GM18508 (cell line): ENCODE measurements around the gene ANKRD66.
"Not testable (repeated sequence)": the region's sequence is repeated elsewhere in the genome, so short reads cannot be mapped to it uniquely, and the experiment has no call there.

ENCODE experiments used
- ATAC-seq: cut with Tn5 transposase; IDR thresholded peaks from one replicate; pipeline ENCODE4 v1.9.1; 2021; ENCODE audit warnings: moderate number of reproducible peaks; ENCODE audit not compliant: insufficient read depth, unreplicated experiment

Gene ANKRD66

DNA sequence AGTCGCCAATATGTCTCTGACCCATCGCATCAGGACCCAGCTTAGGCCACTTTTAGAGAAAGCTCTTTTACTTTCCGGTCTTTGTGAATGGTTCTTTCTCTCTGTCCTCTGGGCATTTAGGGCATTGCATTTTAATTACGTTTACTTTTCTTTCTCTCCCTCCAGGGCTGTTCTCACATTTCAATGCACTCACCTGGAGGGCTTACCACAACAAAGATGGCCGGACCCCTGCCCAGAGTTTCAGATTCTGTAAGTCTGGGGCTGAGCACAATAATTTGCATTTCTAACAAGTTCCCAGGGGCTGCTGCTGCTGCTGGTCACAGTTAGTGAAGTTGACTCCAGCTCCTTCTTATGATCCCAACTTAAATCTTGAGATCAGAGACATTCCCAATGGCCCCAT lies 3.0 kb downstream of the ANKRD66 start:
- no peak for ATAC-seq

DNA sequence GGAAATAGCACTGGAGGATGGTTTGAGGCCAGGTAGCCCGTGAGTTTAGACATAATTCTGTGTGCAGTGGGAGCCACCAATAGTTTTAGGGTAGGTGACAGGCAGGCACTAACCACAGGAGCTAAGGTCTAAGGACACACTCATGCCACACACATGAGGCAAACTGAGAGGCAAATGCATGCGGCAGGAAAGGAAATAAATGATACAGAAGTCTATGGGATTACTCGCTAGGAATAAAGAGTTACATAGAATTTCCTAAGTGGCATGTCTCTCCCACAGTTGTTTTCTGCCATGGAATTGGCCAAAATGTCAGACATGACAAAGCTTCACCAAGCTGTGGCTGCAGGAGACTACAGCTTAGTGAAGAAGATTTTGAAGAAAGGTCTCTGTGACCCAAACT lies 4.9 kb downstream of the ANKRD66 start:
- ATAC-seq: no peak

DNA sequence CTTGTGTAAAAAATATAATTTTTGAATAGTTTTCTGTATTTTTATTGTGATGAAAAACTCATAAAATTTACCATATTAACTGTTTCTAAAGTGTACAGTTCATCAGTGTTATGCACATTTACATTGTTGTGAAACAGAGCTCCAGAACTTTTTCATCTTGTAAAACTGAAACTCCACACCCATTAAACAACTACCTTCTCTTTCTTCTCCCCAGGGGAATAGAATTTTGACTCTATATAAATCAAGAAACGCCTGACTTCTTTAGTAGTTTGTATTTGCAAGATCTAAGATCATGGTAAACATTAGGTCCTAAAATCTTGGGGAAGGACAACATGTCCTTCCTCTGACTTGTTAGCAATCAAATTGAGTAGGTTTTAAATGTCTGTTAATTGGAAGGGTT lies 9.1 kb downstream of the ANKRD66 start:
- ATAC-seq: no peak

DNA sequence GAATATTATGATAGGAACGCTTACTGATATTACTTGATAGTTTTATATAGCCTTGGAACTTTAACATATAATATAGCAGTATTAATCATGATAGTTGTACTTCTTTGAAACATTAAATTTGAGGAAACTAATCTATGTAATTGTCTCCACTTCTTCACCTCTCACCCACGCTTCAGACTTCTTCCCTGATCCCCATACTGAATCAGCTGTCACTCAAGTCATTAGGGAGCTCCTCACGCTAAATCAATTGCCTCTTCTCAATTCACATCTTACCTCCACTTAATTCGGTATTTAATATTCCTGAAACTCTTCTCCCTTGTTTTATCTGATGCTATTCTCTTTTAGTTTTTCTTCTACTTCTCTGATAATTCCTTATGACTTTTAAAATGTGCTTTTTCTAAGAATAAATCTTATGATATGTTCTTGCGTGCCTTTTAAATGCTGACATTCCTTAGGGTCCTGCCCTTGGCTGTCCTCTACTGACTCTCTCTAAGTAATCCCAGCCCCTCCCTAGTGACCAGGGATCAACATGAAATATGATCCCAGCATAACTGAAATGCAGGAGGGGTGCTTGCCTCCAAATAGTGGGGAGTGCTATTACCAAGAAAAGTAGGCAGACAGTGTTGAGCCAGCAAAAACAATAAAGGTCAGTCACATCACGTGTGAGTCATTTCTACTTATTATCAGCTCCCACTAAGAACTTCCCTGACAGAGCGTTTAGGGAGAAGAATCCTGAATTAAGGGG lies 9.9 kb downstream of the ANKRD66 start:
- no peak for ATAC-seq

DNA sequence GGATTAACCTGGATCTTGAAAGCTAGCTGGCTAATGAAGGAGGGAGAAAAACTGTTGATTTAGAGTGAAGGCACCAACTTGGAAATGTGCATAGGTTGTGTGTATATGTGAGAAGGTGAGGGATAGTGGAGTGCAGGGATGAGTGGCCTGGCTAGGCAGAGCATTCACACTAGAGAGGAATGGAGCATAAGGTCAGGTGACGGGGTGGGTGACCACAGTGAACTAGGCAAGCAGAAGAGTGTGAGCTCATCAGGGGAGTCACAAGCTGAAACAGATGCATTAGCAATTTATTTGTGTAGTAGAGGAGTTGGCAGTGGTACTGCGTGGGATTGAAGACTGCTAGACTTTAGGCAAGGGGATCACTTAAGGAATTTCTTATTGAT lies 10.5 kb downstream of the ANKRD66 start:
- ATAC-seq: no peak

DNA sequence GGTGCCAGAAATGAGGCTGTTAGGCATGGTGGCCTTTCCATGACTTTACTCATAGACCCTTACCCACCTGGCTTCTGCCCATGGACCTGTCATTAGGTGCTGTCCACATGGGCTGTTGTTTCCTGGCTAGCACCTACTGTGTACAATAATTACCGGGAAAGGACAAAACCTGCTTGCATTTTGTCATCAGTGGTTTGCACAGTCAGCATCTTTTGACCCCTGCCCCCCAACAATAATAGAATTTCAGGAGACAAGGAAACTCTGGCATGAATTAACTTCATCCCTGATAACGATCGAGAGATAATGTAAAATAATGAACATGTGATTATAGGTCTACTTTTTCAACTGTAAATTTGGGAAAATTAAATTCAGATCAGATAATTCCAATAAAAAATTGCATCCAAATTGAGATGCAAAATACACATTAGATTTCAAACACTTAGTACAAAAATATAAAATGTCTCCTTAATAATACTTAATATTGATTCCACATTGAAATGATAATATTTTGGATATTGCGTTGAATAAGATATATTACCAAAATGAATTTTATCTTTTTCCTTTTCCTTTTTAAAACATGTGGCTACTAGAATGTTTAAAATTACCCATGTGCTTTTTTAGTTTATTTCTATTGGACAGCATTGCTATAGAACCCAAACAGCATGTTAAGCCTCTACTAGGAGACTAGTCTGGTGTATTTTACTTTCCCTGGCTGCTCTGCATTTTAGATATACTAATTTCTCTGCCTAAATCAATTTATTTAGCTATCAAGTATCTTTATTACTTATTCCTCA lies 12.4 kb downstream of the ANKRD66 start:
- ATAC-seq: no peak

DNA sequence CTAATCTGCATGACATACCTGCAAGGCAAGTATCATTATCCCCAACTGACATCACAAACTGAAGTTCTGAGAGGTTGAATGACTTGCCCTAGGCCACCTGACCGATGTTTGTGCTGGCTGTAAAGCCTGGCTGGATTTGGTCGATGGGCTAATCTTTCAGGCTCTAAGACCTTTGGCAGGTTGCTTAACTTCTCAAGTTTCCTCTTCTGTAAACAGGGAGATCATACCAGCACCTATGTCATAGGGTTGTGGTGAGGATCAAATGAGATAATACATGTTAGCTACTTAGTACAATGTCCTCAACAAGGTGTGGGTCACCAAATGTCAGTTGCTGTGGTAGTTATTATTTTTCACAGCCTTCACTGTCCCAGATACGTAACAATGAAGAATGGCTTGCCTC lies 14.2 kb downstream of the ANKRD66 start:
- ATAC-seq: no peak

DNA sequence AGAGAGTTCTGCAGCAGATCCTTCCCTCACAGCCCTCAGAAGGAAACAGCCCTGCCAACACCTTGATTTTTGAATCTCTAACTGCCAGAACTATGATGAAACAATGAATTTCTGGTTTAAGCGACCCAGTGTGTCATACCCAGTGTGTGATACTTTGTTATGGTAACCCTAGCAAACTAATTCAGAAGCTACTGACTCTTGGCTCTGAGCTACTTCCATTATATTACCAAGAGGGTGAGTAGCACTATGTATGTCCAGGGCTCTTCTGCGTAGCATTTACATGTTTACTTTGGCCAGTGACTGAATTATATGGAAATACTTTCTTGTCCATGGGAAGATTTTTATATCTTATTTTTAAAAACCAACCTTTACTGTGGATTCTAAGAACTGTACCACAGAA lies 16.7 kb downstream of the ANKRD66 start:
- ATAC-seq: no peak

DNA sequence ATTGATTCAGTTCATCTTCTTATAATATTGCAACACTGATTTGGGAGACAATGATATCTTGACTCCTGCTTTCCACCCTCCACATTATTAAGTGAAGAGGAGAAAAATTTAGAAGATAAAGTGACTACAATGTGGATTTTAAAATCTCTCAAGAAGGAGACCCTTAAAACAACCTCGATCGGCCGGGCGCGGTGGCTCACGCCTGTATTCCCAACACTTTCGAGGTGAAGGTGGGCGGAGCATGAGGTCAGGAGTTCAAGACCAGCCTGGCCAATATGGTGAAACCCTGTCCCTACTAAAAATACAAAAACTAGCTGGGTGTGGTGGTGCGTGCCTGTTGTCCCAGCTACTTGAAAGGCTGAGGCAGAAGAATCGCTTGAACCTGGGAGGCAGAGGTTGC lies 17.5 kb downstream of the ANKRD66 start:
- ATAC-seq: not testable (repeated sequence)

DNA sequence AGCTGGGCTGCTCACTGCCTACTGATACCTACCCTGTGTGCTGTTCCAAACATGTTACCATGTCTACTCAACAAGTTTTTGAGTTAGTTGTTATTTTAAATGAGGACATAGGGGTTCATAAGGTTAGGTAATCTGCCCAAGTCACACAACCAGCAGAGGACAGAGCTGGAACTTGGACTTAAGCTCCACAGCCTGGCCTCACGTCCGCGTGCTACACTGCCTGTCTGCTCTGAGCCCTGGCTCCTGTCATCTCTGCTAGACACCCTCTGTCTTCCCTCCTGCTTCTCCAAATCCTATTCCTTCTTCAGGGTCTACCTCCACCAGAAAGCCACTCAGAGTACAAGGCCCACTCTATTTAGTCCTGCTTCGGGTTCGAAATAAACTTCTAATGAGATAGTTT lies 18.2 kb downstream of the ANKRD66 start:
- no peak for ATAC-seq

DNA sequence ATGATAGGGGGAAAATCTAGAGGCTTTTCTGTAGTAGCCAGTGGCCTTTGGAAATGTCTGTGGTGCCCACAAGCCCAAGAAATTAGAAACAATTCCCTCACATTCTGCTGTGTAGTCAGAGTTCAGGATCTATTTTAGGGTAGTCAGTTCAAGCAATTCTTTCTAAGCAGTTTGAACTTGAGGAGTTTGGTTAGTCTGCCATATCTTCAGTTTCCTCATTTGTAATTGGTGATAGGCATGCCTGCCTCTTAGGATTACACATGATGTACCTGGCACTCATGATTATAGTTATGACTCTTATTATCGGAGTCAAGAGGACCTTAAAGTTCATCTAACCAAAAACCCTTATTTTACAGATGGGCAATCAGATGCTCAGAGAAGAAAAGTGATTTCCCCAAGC lies 25.3 kb downstream of the ANKRD66 start:
- ATAC-seq: no peak

DNA sequence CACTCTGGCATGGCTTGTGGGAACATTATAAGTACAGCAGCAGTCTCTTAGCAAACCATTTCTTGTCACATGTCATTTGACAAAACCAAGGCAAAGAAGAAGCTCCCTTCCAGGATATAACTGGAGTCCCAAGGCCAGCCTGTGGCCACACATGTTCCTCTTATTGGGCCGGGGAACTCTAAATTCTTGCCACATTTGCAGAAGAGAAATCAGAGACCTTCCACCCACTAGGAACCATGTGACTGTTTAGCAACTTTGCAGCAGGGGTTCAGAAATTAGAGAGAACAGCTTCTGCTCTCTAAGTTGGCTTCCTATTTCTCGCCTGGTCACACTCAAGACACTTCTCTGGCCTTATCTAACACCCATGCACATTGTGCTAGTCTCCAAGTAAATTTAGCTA lies 26.0 kb downstream of the ANKRD66 start:
- ATAC-seq: no peak

DNA sequence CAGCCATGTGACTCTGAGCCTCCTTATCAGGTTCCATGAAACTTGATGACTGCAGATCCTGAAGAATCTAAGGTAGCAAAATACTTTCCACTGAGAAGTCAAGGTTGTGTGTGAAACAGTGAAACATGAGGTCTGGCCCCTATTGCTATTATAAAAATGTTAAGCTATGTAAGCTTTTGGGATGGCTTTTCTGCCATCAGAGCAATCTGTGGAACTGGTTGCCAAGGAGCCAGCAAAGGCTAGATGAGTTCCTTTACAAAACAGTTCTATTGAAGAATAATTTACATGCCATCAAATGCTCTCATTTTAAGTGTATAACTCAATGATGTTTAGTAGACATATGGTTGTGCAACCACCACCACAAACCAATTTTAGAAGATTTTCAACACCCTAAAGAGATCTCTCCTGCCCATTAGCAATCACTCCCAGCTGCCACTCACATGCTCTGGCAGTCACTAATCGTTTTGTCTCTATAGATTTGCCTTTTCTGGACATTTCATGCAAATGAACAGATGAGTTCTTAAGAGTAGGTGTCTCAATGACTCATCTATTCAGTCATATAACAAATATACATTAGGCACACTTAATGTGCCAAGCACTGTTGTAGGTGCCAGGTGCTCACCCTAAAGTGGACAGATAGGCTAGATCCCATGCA lies 26.6 kb downstream of the ANKRD66 start:
- no peak for ATAC-seq

DNA sequence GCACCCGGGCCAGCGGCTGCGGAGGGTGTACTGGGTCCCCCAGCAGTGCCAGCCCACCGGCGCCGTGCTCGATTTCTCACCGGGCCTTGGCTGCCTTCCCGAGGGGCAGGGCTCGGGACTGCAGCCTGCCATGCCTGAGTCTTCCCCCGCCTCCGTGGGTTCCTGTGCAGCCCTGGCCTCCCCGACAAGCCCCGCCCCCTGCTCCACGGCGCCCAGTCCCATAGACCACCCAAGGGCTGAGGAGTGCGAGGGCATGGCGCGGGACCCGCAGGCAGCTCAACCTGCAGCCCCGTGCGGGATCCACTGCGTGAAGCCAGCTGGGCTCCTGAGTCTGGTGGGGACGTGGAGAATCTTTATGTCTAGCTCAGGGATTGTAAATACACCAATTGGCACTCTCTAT lies 28.0 kb downstream of the ANKRD66 start:
- not testable (repeated sequence) for ATAC-seq

DNA sequence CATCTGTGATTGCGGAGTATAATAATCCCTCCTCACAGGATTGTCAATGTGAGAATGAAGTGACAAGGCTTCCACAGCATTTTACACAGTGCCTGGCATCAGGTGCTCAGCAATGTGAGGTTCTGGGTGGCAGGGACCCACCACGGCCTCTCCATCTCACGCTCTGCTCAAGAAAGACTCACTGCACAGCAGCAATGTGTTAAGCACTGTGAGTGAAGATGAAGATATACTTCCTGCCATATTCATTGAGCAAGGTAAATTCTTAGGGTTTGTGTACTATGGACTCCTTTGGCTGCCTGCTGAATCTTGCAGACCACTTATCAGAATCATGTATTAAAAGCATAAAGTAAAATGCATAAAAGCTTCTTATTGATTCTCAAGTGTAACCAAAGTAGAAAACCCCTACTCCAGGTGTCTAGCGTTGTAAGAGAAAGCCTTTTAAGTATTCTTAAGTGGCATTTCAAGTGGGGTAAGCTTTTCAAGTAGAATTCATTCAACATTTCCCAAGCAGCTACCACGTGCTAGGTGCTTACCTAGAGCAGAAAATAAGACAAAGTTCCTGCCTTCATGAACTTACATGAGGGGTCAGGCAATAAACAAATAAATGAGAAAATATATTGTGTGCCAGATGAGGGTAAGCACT lies 29.5 kb downstream of the ANKRD66 start:
- no peak for ATAC-seq

DNA sequence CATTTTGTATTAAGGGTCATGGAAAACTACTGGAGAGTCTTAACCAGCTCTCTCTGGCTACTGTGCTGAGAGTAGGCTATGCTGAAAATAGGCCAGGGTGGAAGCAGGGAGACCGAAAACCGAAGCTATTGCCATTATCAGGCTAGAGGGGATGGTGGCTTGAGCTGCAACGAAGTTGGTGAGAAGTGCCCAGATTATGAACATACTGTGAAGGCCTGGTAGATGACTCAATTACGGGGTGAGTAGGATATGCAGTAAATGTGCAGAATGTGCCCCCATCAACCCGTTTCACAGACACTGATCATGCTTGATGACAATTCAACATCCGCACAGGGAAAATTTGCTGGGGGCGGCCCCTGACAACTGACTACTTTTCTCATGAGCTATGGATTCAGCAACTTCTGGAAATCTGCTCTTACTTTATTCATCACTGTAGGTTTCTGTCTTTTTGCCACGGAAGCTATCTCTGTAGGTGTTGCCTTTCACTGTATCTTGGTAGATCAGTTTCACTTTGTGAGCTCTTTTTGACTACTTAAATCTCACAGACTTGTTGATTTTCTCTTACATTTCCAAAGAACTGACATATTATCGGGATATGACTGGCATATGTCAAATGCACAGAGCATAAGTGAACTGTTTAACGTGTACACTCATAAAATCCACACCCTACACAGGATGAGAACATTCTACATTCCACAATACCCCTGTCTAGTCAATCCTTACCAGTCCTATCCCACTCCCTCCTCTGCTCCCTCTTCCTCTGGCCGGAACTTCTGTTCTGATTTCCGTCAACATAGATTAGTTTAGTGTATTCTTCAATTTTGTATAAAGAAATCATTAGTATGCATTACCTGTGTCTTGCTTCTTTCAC lies 31.0 kb downstream of the ANKRD66 start:
- no peak for ATAC-seq

DNA sequence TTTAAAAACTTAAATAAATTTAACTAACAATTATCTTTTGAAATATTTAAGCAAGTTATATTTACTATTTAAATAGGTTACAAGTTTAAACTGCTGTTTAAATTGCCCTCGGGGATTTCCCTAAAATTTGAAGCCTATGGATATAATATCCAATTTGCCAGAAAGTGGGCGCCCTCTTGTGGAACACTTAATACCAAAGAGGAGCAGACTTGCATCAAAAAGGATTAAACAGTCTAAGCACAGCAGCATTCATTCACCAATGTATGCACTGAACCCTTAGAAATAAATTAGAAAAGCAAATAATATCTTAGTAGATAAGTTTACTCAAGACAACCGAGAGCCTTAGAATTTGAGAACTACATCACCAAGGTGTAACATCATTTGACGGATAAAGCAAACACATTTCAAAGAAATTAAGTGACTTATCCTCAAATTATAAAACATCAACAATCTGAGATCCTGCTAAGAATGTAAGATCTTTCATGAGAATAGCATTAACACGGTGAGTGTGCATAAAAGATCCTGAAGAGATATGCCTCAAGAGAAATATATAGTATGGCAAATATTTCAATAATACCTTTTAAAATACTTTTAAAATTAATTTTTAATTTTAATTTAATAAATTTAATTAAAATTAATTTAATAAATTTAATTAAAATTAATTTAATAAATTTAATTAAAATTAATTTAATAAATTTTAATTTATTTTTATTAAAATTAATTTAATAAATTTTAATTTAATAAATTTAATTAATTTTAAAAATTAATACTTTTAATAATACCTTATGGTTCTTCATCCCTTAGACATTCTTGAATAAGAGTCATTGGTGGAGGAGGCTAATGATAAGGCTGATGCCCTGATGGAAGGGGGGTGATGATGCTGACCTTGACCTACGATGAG lies 35.0 kb downstream of the ANKRD66 start:
- ATAC-seq: no peak

DNA sequence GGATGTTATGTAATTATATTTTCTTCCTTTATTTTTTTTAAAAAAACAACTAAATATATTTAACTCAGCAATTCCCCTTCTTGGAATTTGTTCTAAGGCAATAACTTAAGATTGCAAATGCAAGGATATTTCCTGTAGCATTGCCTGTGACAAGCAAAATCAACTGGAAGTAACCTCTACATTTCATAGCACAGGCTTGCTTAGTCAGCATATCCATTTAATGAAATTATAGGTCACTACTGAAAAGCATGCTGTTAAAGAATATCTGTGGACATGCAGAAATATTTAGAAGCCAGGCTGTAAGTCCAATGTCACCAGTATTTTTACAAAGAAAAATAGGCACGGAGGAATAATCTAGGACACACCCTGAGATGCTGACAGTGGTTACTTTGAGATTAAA lies 37.8 kb downstream of the ANKRD66 start:
- ATAC-seq: no peak
